GM12873 (cell line): Measurements from ENCODE around the gene CHD9NB.

Source experiments
- CTCF ChIP-seq: IDR thresholded peaks from 2 replicates; pipeline ENCODE4 v1.5.1; 2012; ENCODE audit warnings: low read depth, mild to moderate bottlenecking, moderate library complexity, low read length, control low read depth; ENCODE audit not compliant: insufficient read depth; ENCODE audit errors: missing control alignments

CHD9NB gene

GRCh38 chr16:53054670-53055485 is 2.2 kb upstream of the CHD9NB start, which contains the start of gene CHD9:
Gene CHD9, plus strand, starts transcription at chr16:53054991. Its CDS starts 101,099 bp downstream, at chr16:53156090.
- TF ChIP-seq CTCF: peak; percentile 94

- no peak for TF ChIP-seq CTCF
These were observed 1.4 kb upstream of the CHD9NB start for GRCh38 chr16:53053967-53054669.

- TF ChIP-seq CTCF: no peak
These were observed 4.4 kb downstream of the CHD9NB start for GRCh38 chr16:53048139-53048915.

DNA sequence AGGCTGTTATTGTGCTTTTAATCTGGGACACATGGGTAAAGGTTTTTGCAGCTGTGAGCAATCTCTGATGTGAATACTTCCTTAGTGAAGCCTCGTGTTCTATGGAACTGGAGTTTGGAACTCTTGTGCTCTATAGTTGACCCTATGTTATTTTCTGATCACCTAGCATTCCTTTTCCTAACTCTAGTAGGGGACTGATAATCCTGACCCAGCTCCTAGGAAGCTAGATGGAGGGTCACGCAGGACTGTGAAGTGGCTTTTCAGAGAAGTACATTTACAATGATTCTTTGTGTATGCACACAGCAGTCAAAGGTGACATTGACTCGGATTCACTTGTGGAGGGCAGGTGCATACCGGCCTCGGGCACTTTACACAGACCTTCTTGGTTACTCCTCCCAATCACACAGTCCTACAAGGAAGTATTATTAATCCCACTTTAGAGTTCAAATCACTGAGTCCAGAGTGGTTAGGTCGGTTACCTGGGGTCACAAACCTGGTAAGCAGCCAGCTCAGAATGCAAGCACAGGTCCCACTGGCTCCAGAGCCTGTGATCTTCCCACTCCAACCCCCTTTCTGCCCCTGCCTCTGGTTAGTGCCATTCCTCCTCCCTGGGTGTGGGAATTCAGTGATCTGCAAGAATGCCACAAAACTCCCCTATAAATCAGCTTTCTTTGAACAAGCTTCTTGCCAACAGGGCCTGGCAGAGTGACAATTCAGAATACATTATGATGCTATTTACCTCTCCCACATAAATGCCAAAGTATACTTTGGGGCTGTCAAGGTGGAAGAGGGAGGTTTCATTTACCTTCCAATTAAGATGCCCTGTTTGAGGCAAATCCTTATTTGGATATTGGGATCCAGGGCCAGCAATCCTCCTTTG is 7.1 kb downstream of the CHD9NB start:
- TF ChIP-seq CTCF: no peak

DNA sequence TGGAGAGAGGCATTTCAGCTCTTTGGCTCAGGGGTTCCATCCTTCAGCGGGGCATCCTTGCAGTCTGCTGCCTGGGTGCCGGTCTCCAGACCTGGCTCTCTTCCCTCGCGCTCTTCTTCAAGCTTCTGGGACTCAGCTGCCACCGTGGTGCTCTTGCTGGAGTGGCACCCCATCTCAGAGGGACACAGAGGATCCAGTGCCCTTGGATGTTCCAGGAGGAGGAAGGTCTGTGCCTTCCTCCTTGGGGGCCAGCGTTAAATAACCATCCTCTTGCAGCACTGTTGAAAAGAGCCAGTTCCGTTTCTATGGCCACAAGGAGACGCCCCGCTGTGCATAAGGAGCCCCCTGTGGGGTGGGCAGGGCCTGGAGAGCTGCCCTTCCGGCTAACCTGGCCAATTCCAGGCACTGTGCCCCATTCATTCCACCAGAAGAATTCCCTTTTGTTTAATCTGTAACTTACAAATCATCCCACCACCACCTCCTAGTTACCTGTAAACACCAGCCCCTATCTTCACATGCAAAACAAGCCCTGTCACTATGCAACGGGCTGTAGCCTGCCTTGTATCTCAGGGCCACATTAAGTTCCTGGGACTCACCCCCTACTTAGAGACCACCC is 8.6 kb downstream of the CHD9NB start:
- no peak for TF ChIP-seq CTCF

- TF ChIP-seq CTCF: no peak
These were observed 9.3 kb downstream of the CHD9NB start for GRCh38 chr16:53043428-53043831.
